HCT116 (cell line): ENCODE measurements around the gene GRIA1. TPM values are rescaled to one million over a fixed set of nuclear protein-coding genes. Genes with fewer than 3 reads are reported as not detected.

Experiments
- ATAC-seq: fragments of 200-7000 bp; cut with Tn5 transposase; 2 replicates; pipeline ENCODE4 v1.9.1; 2020; ENCODE audit warnings: mild to moderate bottlenecking, moderate library complexity
- BruUV-seq: library from RNA; stranded (reverse); fragments of 400-500 nt; replicated peaks from 2 replicates; lab custom pipeline; 2021; lab: Mats Ljungman, UMichigan
- CTCF ChIA-PET: fragments of 300-600 bp; sonication (Branson Sonifier 250); formaldehyde crosslinking; loops from one replicate; lab custom pipeline; 2021; ENCODE audit warnings: antibody characterized with exemption; lab: Charles Lee
- POLR2A ChIA-PET: fragments of 300-600, 350-600 bp; sonication (Branson Sonifier 250); formaldehyde crosslinking; loops from one replicate; lab custom pipeline; 2021; ENCODE audit warnings: antibody characterized with exemption; lab: Charles Lee
- RAD21 ChIA-PET, 2 experiments: fragments of 300-600 bp; sonication (Branson Sonifier 250); formaldehyde crosslinking; loops; one replicate each; lab custom pipeline; 2023; ENCODE audit warnings: low total read pairs in 2 of 2; ENCODE audit not compliant: uncharacterized antibody in 2 of 2, unreplicated experiment in 2 of 2, low non-redundant PET in 1 of 2; lab: Charles Lee
- DNase-seq: peaks from one replicate; pipeline ENCODE4 v3.0.0-alpha.2; 2010; ENCODE audit warnings: low read depth, low spot score
- H2AFZ ChIP-seq: fragments of 200-600 bp; shearing (Covaris generic), sonication (generic); 2 replicates; pipeline ENCODE4 v1.6.1; 2017; ENCODE audit warnings: low read depth, mixed run types, mixed read lengths, antibody characterized with exemption, low read length; ENCODE audit not compliant: poor library complexity, severe bottlenecking
- H3K27ac ChIP-seq: 2 replicates; pipeline ENCODE4 v1.5.1; 2012; ENCODE audit warnings: low read depth, low read length
- H3K27me3 ChIP-seq: fragments of 200-600 bp; sonication (generic); 2 replicates; pipeline ENCODE4 v1.6.1; 2016; ENCODE audit warnings: mixed run types, low read length, mixed read lengths; ENCODE audit not compliant: insufficient read depth
- H3K36me3 ChIP-seq, 2 experiments: fragments of 200-500 bp in 1 of 2; fragments of 200-600 bp in 1 of 2; sonication (Bioruptor generic) in 1 of 2; sonication (generic) in 1 of 2; 2 replicates each; pipeline versions ENCODE4 v1.5.1 to v1.6.1; 2014 to 2016; ENCODE audit warnings: low read length in 2 of 2, inconsistent platforms in 1 of 2, mixed read lengths in 1 of 2, mixed run types in 1 of 2; ENCODE audit not compliant: insufficient read depth in 2 of 2, control insufficient read depth in 1 of 2
- H3K4me1 ChIP-seq, 2 experiments: fragments of 200-600 bp in 1 of 2; sonication (generic) in 1 of 2; 2 replicates each; pipeline versions ENCODE4 v1.5.1 to v1.6.1; 2012 to 2017; ENCODE audit warnings: low read length in 2 of 2, inconsistent platforms in 1 of 2, mild to moderate bottlenecking in 1 of 2, mixed read lengths in 1 of 2, mixed run types in 1 of 2, moderate library complexity in 1 of 2; ENCODE audit not compliant: insufficient read depth in 2 of 2, control insufficient read depth in 1 of 2
- H3K4me2 ChIP-seq: fragments of 200-600 bp; sonication (generic); 2 replicates; pipeline ENCODE4 v1.6.1; 2017; ENCODE audit warnings: mixed run types, low read length, mixed read lengths
- H3K4me3 ChIP-seq, 2 experiments: fragments of 200-600 bp in 1 of 2; sonication (generic) in 1 of 2; replicated peaks in 1 of 2; 2 replicates each; pipeline ENCODE4 v1.5.1; 2011 to 2016; ENCODE audit warnings: low read length in 2 of 2, control low read depth in 1 of 2, low read depth in 1 of 2, mild to moderate bottlenecking in 1 of 2, mixed read lengths in 1 of 2, mixed run types in 1 of 2
- H3K79me2 ChIP-seq: fragments of 200-600 bp; sonication (generic); 2 replicates; pipeline ENCODE4 v1.6.1; 2017; ENCODE audit warnings: mild to moderate bottlenecking, mixed run types, low read length, moderate library complexity, mixed read lengths; ENCODE audit not compliant: insufficient read depth
- H3K9ac ChIP-seq: fragments of 200-600 bp; sonication (generic); 2 replicates; pipeline ENCODE4 v1.6.1; 2016; ENCODE audit warnings: low read length, mixed read lengths
- H3K9me2 ChIP-seq: fragments of 200-600 bp; sonication (generic), shearing (Covaris generic); 2 replicates; pipeline ENCODE4 v1.6.1; 2017; ENCODE audit warnings: mixed run types, mild to moderate bottlenecking, moderate library complexity; ENCODE audit not compliant: insufficient read depth
- H3K9me3 ChIP-seq, 2 experiments: fragments of 200-500 bp in 1 of 2; fragments of 200-600 bp in 1 of 2; sonication (Bioruptor generic) in 1 of 2; sonication (generic) in 1 of 2; 2 replicates each; pipeline ENCODE4 v1.6.1; 2014 to 2017; ENCODE audit warnings: low read length in 2 of 2, mixed read lengths in 2 of 2, inconsistent platforms in 1 of 2, low read depth in 1 of 2, mild to moderate bottlenecking in 1 of 2, mixed run types in 1 of 2, moderate library complexity in 1 of 2; ENCODE audit not compliant: control insufficient read depth in 1 of 2, insufficient read depth in 1 of 2
- H4K20me1 ChIP-seq: fragments of 200-600 bp; sonication (generic), shearing (Covaris generic); 2 replicates; pipeline ENCODE4 v1.6.1; 2017; ENCODE audit warnings: mixed run types, mild to moderate bottlenecking, moderate library complexity; ENCODE audit not compliant: insufficient read depth
- ATF3 ChIP-seq: IDR thresholded peaks from 2 replicates; pipeline ENCODE4 v1.6.1; 2012
- CTCF ChIP-seq, 3 experiments: fragments of 200-600 bp in 1 of 3; sonication (generic) in 1 of 3; IDR thresholded peaks in 2 of 3; conservative IDR thresholded peaks in 1 of 3; 2 replicates each; pipeline ENCODE4 v1.5.1; 2012 to 2017; ENCODE audit warnings: low read depth in 2 of 3, low read length in 2 of 3, antibody characterized with exemption in 1 of 3, borderline replicate concordance in 1 of 3, control low read depth in 1 of 3, mild to moderate bottlenecking in 1 of 3, mixed read lengths in 1 of 3, mixed run types in 1 of 3, moderate library complexity in 1 of 3; ENCODE audit not compliant: insufficient read depth in 1 of 3
- EGR1 ChIP-seq: IDR thresholded peaks from 2 replicates; pipeline ENCODE4 v1.6.1; 2012; ENCODE audit warnings: low read depth
- ELF1 ChIP-seq: IDR thresholded peaks from 2 replicates; pipeline ENCODE4 v1.6.1; 2012; ENCODE audit warnings: low read depth, borderline replicate concordance
- FOSL1 ChIP-seq: IDR thresholded peaks from 2 replicates; pipeline ENCODE4 v1.6.1; 2012; ENCODE audit warnings: low read depth
- JUND ChIP-seq: IDR thresholded peaks from 2 replicates; pipeline ENCODE4 v1.6.1; 2012
- MAX ChIP-seq: IDR thresholded peaks from 2 replicates; pipeline ENCODE4 v1.6.1; 2012
- POLR2A ChIP-seq: IDR thresholded peaks from 2 replicates; pipeline ENCODE4 v1.7.0; 2011; ENCODE audit warnings: borderline replicate concordance; ENCODE audit not compliant: insufficient read depth, insufficient read length; ENCODE audit errors: extremely low read depth
- POLR2AphosphoS5 ChIP-seq: IDR thresholded peaks from 2 replicates; pipeline ENCODE4 v1.6.1; 2011; ENCODE audit warnings: mild to moderate bottlenecking, low read depth, low read length, moderate library complexity
- RAD21 ChIP-seq: IDR thresholded peaks from 2 replicates; pipeline ENCODE4 v1.6.1; 2012; ENCODE audit warnings: low read depth, mild to moderate bottlenecking
- REST ChIP-seq: IDR thresholded peaks from 2 replicates; pipeline ENCODE4 v1.6.1; 2012; ENCODE audit warnings: low read depth
- SIN3A ChIP-seq: IDR thresholded peaks from 2 replicates; pipeline ENCODE4 v1.6.1; 2012; ENCODE audit warnings: low read depth
- SP1 ChIP-seq: IDR thresholded peaks from 2 replicates; pipeline ENCODE4 v1.6.1; 2012; ENCODE audit warnings: low read depth
- SRF ChIP-seq: IDR thresholded peaks from 2 replicates; pipeline ENCODE4 v1.6.1; 2012; ENCODE audit warnings: low read depth
- TCF7L2 ChIP-seq: IDR thresholded peaks from 2 replicates; pipeline ENCODE4 v1.7.0; 2011; ENCODE audit warnings: borderline replicate concordance, inconsistent platforms; ENCODE audit not compliant: insufficient read depth, insufficient read length; ENCODE audit errors: extremely low read depth
- YY1 ChIP-seq: IDR thresholded peaks from 2 replicates; pipeline ENCODE4 v1.6.1; 2011; ENCODE audit warnings: low read length, low read depth, moderate library complexity, mild to moderate bottlenecking; ENCODE audit not compliant: insufficient replicate concordance; ENCODE audit errors: extremely low read depth
- ZBTB33 ChIP-seq: IDR thresholded peaks from 2 replicates; pipeline ENCODE4 v1.6.1; 2011; ENCODE audit warnings: mild to moderate bottlenecking, low read length, moderate library complexity; ENCODE audit not compliant: insufficient replicate concordance; ENCODE audit errors: extremely low read depth
- ZFX ChIP-seq: fragments of 450-650 bp; IDR thresholded peaks from 2 replicates; pipeline ENCODE4 v1.6.1; 2017
- ZNF274 ChIP-seq: fragments of 200-500 bp; sonication (Bioruptor generic); IDR thresholded peaks from 2 replicates; pipeline ENCODE4 v1.6.1; 2014; ENCODE audit warnings: mild to moderate bottlenecking, low read depth, low read length, inconsistent platforms
- intact Hi-C: fragments of 100-400 bp; cut with micrococcal nuclease; formaldehyde crosslinking; loops from 2 replicates; pipeline ENCODE4 v1.10.0; 2022
- total RNA-seq: library from RNA; stranded (reverse); gene quantifications from one replicate; pipeline ENCODE4 v1.2.1, GENCODE V29; 2021; ENCODE audit not compliant: unreplicated experiment

Gene GRIA1
- total RNA-seq, 1 experiment from 2014 or later: not detected

GRCh38 chr5:153718713-153719112, 228.2 kb downstream of the GRIA1 start:
- no TSS peak for BruUV-seq
- ATAC-seq (no peak), DNase-seq (no peak)
- H3K4me2 ChIP-seq: no peak overlapping the region
- H3K4me1 ChIP-seq: no peaks in the 10 kb centered on the region
- ChIA-PET RAD21 (no interaction called here), POLR2A (no interaction called here), CTCF (no interaction called here)
- H3K9me2 ChIP-seq: no peaks in the 10 kb centered on the region
- no peak overlapping the region for H2AFZ ChIP-seq
- H3K9ac ChIP-seq: no peak overlapping the region
- H3K36me3 ChIP-seq: no peaks in the 10 kb centered on the region
- no peak overlapping the region for H3K4me3 ChIP-seq
- H3K27ac ChIP-seq: no peak overlapping the region
- H3K79me2 ChIP-seq: no peaks in the 10 kb centered on the region
- intact Hi-C loops: no loop called here
- no peaks in the 10 kb centered on the region for H4K20me1 ChIP-seq
- TF ChIP-seq ZFX (no peak), EGR1 (no peak), MAX (no peak), POLR2A (no peak), RAD21 (no peak), YY1 (no peak), SP1 (no peak), ZBTB33 (no peak), FOSL1 (no peak), SIN3A (no peak), POLR2AphosphoS5 (no peak), CTCF (IDR thresholded peaks at IDR 0.05 in 2 of 3, conservative IDR thresholded peaks at IDR 0.05 in 1 of 3; ENCODE audit: borderline replicate concordance in 1 of 3, insufficient read depth in 1 of 3, low read depth in 2 of 3, low read length in 2 of 3) (no peak), SRF (no peak), ELF1 (no peak), REST (no peak), ZNF274 (no peak), ATF3 (no peak), JUND (no peak), TCF7L2 (no peak)
- peaks cover 6% of the 10 kb centered on the region; the same call in 1 of the 2 replicates for H3K27me3 ChIP-seq
- H3K9me3 ChIP-seq: no peaks in the 10 kb centered on the region
